Stomach (tissue), 4 donors: ENCODE results near the gene CAB39L.

Experiments used
- CTCF ChIP-seq, 7 experiments: fragments of 450-650 bp in 4 of 7; fragments of 200-600 bp in 3 of 7; sonication (generic) in 3 of 7; IDR thresholded peaks; one replicate each; pipeline ENCODE4 v1.5.1; 2016 to 2019; ENCODE audit warnings: antibody characterized with exemption in 7 of 7, control low read depth in 2 of 7, mild to moderate bottlenecking in 1 of 7
- POLR2A ChIP-seq, 4 donors: fragments of 450-650 bp; IDR thresholded peaks; one replicate each; pipeline ENCODE4 v1.6.1; 2016; ENCODE audit warnings: antibody characterized with exemption in 4 of 4, control low read depth in 2 of 4, mild to moderate bottlenecking in 1 of 4, moderate library complexity in 1 of 4
- POLR2AphosphoS5 ChIP-seq, 3 donors: sonication (generic); formaldehyde crosslinking; IDR thresholded peaks; one replicate each; pipeline ENCODE4 v1.6.1; 2016; ENCODE audit warnings: antibody characterized with exemption in 3 of 3

GRCh38 chr13:49326222-49326917 lies 117.5 kb downstream of the CAB39L start:
- TF ChIP-seq POLR2AphosphoS5 (IDR thresholded peaks at IDR 0.05) (no peak), CTCF (IDR thresholded peaks at IDR 0.05) (no peak), POLR2A (IDR thresholded peaks at IDR 0.05) (no peak)
